IPS-18c (cell line): ENCODE measurements around the gene ZGLP1.

Experiments
- H3K4me3 ChIP-seq: 2 replicates; pipeline ENCODE4 v1.7.0; 2013; ENCODE audit warnings: low read depth, mild to moderate bottlenecking, low read length, moderate library complexity; ENCODE audit not compliant: insufficient read depth
- H3K9me3 ChIP-seq: one replicate; pipeline ENCODE4 v1.6.1; 2013; ENCODE audit warnings: mild to moderate bottlenecking, low read length, moderate library complexity; ENCODE audit not compliant: control insufficient read depth, insufficient read depth

Gene ZGLP1

GRCh38 chr19:10306327-10306726 is 3.3 kb downstream of the ZGLP1 start:
- no peaks in the 10 kb centered on the region for H3K9me3 ChIP-seq
- H3K4me3 ChIP-seq, result no peak overlapping the region

GRCh38 chr19:10305139-10305806 is 4.3 kb downstream of the ZGLP1 start:
- no peaks in the 10 kb centered on the region for H3K9me3 ChIP-seq
- H3K4me3 ChIP-seq, result no peak overlapping the region

DNA sequence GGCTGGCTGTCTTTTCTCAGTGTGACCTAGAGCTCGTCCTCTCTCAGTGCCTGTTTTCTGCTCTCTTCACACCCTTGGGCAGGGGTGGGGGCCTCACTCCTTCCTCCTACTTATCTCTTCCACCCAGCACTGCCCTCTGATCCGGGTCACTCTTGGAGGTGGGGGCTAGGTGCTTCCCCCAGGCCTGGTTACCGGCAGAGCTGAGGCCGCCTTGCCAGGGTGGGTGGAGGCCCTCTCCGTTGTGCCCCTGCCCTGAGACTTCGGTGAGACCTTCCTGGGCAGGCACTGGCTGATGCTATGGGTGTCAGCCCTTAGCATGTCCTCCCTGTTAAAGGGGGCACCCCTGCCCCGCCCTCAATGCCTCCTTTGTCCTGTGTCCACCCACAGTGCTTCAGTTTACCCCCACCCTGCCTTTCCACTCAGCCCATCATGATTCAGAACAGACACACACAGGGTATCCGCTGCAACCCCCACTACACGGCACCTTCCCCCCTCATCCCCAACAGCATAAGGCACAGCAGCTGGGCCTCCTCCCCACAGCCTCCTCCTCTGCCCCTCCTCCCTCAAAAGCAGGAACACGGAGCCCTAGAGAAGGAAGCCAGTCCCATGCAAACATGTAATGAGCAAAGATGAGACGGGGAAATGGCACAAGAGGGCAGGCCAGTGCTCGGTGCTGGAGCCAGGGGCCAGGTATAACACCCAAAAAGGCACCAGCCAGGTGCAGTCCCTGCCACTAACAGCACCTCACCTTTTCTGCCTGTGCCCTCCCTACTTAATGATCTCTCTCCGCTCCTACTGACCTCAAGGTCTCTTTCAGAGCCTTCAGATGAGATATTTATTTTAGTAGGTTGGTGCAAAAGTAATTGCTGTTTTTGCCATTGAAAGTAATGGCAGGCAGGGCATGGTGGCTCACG is 9.8 kb downstream of the ZGLP1 start:
- no peak overlapping the region for H3K4me3 ChIP-seq
- peaks cover 2% of the 10 kb centered on the region for H3K9me3 ChIP-seq

- peak overlapping the region; percentile 46 for H3K4me3 ChIP-seq
- H3K9me3 ChIP-seq, result peaks cover 5% of the 10 kb centered on the region
Observed at GRCh38 chr19:10295847-10296591, 13.6 kb downstream of the ZGLP1 start.

DNA sequence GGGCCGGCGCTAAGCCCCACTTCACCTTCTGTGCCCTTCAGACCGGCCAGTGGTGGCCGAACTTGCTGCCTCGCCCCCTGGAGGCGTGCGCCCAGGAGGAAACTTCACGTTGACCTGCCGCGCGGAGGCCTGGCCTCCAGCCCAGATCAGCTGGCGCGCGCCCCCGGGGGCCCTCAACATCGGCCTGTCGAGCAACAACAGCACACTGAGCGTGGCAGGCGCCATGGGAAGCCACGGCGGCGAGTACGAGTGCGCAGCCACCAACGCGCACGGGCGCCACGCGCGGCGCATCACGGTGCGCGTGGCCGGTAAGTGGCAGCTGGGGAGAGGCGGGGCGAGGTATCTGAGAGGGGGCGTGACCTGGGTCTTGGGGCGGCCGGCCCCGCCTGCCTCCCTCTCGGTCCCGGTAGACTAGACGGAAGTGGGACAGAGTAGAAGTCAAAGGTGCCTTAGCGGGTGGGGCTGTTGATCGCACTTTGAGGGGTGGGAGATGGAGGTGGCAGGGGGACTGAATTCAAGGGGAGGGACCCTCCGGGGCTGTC is 14.2 kb downstream of the ZGLP1 start:
- Histone ChIP-seq H3K4me3 (peak overlapping the region; percentile 46), H3K9me3 (peaks cover 5% of the 10 kb centered on the region)

GRCh38 chr19:10294368-10294697 is 15.3 kb downstream of the ZGLP1 start:
- H3K4me3 ChIP-seq, result no peak overlapping the region

GRCh38 chr19:10293637-10294367 is 15.8 kb downstream of the ZGLP1 start:
- H3K9me3 ChIP-seq, result peaks cover 5% of the 10 kb centered on the region
- H3K4me3 ChIP-seq, result no peak overlapping the region

More at GRCh38 chr19:10294368-10294697, 15.3 kb downstream of the ZGLP1 start:
- H3K9me3 ChIP-seq, result peaks cover 5% of the 10 kb centered on the region

- Histone ChIP-seq H3K9me3 (peaks cover 5% of the 10 kb centered on the region), H3K4me3 (peak overlapping the region; percentile 55)
Observed at GRCh38 chr19:10292789-10293636, 16.6 kb downstream of the ZGLP1 start.

- Histone ChIP-seq H3K9me3 (peaks cover 5% of the 10 kb centered on the region), H3K4me3 (peak overlapping the region; percentile 60)
Observed at GRCh38 chr19:10292206-10292788, 17.3 kb downstream of the ZGLP1 start.

DNA sequence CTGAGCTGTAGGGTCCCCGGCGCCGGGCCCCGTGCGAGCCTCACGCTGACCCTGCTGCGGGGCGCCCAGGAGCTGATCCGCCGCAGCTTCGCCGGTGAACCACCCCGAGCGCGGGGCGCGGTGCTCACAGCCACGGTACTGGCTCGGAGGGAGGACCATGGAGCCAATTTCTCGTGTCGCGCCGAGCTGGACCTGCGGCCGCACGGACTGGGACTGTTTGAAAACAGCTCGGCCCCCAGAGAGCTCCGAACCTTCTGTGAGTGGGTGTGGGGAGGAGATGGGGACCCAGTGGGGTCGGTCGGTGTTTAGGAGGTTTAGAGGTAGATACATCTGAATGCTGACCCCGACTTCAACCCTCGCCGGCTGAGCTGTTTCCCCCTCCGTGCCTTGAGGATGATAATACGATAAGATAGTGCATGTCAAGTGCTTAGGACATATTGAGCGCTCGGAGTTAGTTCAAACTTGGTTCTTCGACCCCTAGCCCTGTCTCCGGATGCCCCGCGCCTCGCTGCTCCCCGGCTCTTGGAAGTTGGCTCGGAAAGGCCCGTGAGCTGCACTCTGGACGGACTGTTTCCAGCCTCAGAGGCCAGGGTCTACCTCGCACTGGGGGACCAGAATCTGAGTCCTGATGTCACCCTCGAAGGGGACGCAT is 17.9 kb downstream of the ZGLP1 start:
- Histone ChIP-seq H3K9me3 (peaks cover 5% of the 10 kb centered on the region), H3K4me3 (peak overlapping the region; percentile 60)

- Histone ChIP-seq H3K9me3 (peaks cover 5% of the 10 kb centered on the region), H3K4me3 (peak overlapping the region; percentile 60)
Observed at GRCh38 chr19:10290876-10291553, 18.6 kb downstream of the ZGLP1 start.

DNA sequence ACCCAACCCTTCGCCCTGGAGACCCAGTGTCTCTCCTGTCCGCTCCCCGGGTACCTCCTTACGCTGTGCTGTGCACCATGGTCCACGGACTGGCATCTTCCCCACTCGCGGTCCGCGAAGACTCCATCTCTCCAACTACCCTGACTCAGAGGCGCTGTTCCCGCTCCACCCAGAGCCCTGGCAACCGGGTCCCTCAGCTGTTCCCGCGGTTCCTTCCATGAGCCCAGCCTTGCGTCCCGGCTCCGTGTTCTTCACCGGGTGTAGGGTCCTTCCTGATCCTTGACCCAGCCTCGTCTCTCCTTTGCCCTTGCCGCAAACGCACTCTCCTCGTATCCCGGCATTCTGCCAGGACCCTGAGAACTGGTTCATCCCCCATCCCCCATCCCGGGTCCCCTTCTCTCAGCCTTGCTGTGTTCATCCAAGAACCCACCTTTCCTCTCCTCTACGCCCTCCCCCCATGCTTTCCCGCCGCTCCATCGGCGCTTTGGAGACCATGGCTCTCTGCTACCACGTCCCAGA is 19.2 kb downstream of the ZGLP1 start:
- H3K4me3 ChIP-seq, result peak overlapping the region; percentile 60
- peaks cover 5% of the 10 kb centered on the region for H3K9me3 ChIP-seq

- peak within 1 kb of the TSS; percentile 60 for H3K4me3 ChIP-seq
- peaks cover 3% of the 10 kb centered on the region for H3K9me3 ChIP-seq
Observed at GRCh38 chr19:10289836-10290356, 19.7 kb downstream of the ZGLP1 start, which contains the start of gene ICAM5. Gene ICAM5, plus strand, starts transcription at chr19:10289952. Its CDS starts 92 bp downstream, at chr19:10290044.

GRCh38 chr19:10289167-10289835 is 20.3 kb downstream of the ZGLP1 start:
- Histone ChIP-seq H3K9me3 (peaks cover 3% of the 10 kb centered on the region), H3K4me3 (peak overlapping the region; percentile 60)
